C4-2B (cell line): Measurements from ENCODE around the gene RGS9BP.

Experiments used
- H3K27ac ChIP-seq: fragments of 450-650 bp; 2 replicates; pipeline ENCODE4 v1.5.1; 2017
- CTCF ChIP-seq: fragments of 450-650 bp; conservative IDR thresholded peaks from 2 replicates; pipeline ENCODE4 v1.5.1; 2017; ENCODE audit warnings: mild to moderate bottlenecking
- ZFX ChIP-seq: fragments of 450-650 bp; IDR thresholded peaks from 2 replicates; pipeline ENCODE4 v1.6.1; 2017

The RGS9BP gene

GRCh38 chr19:32720936-32721250, 45.2 kb downstream of the RGS9BP start:
- no peak overlapping the region for H3K27ac ChIP-seq
- no peak for TF ChIP-seq CTCF
- no peak for TF ChIP-seq ZFX
